Neuronal stem cell (in vitro differentiated cells): ENCODE measurements around the gene TPK1.

Experiments
- DNase-seq: peaks from one replicate; pipeline ENCODE4 v3.0.0-alpha.2; 2013; ENCODE audit warnings: low spot score
- H2AFZ ChIP-seq: one replicate; pipeline ENCODE4 v1.6.1; 2013; ENCODE audit warnings: mild to moderate bottlenecking, low read length, inconsistent platforms
- H2AK5ac ChIP-seq: 2 replicates; pipeline ENCODE4 v1.6.1; 2013; ENCODE audit warnings: low read depth, mild to moderate bottlenecking, inconsistent platforms, low read length, moderate library complexity, mixed read lengths
- H2BK120ac ChIP-seq: 2 replicates; pipeline ENCODE4 v1.6.1; 2013; ENCODE audit warnings: low read depth, mild to moderate bottlenecking, inconsistent platforms, low read length, moderate library complexity, mixed read lengths
- H2BK12ac ChIP-seq: one replicate; pipeline ENCODE4 v1.6.1; 2013; ENCODE audit warnings: low read length, inconsistent platforms
- H2BK15ac ChIP-seq: 2 replicates; pipeline ENCODE4 v1.6.1; 2013; ENCODE audit warnings: mild to moderate bottlenecking, low read length, inconsistent platforms, mixed read lengths
- H2BK5ac ChIP-seq: one replicate; pipeline ENCODE4 v1.6.1; 2013; ENCODE audit warnings: inconsistent platforms, mild to moderate bottlenecking, low read length, moderate library complexity
- H3K14ac ChIP-seq: one replicate; pipeline ENCODE4 v1.6.1; 2013; ENCODE audit warnings: low read length, inconsistent platforms
- H3K18ac ChIP-seq: 2 replicates; pipeline ENCODE4 v1.6.1; 2013; ENCODE audit warnings: low read length, inconsistent platforms
- H3K23ac ChIP-seq: 2 replicates; pipeline ENCODE4 v1.6.1; 2013; ENCODE audit warnings: low read depth, mild to moderate bottlenecking, mixed read lengths, low read length, inconsistent platforms; ENCODE audit not compliant: poor library complexity
- H3K27ac ChIP-seq: replicated peaks from 3 replicates; pipeline ENCODE4 v1.5.1; 2013; ENCODE audit warnings: low read length, inconsistent platforms
- H3K27me3 ChIP-seq, 3 experiments: 2 replicates each; pipeline ENCODE4 v1.6.1; 2013; ENCODE audit warnings: low read length in 3 of 3, mild to moderate bottlenecking in 2 of 3, inconsistent platforms in 1 of 3, low read depth in 1 of 3, mixed read lengths in 1 of 3, moderate library complexity in 1 of 3; ENCODE audit not compliant: control insufficient read depth in 3 of 3, insufficient read depth in 3 of 3
- H3K36me3 ChIP-seq, 2 donors: replicated peaks in 1 of 2; 2 replicates each; pipeline ENCODE4 v1.6.1; 2013; ENCODE audit warnings: low read length in 2 of 2; ENCODE audit not compliant: control insufficient read depth in 2 of 2, insufficient read depth in 2 of 2
- H3K4ac ChIP-seq: 2 replicates; pipeline ENCODE4 v1.6.1; 2013; ENCODE audit warnings: inconsistent platforms, mild to moderate bottlenecking, low read length, moderate library complexity
- H3K4me1 ChIP-seq, 2 donors: 1 replicate in 1 of 2; 2 replicates in 1 of 2; pipeline ENCODE4 v1.6.1; 2013; ENCODE audit warnings: low read length in 2 of 2, low read depth in 1 of 2; ENCODE audit not compliant: control insufficient read depth in 2 of 2, insufficient read depth in 1 of 2
- H3K4me2 ChIP-seq: one replicate; pipeline ENCODE4 v1.6.1; 2013; ENCODE audit warnings: mild to moderate bottlenecking, low read length, inconsistent platforms; ENCODE audit not compliant: insufficient read depth, poor library complexity, severe bottlenecking
- H3K4me3 ChIP-seq, 2 donors: 2 replicates each; pipeline ENCODE4 v1.5.1; 2013; ENCODE audit warnings: low read length in 2 of 2, mild to moderate bottlenecking in 2 of 2, inconsistent platforms in 1 of 2, moderate library complexity in 1 of 2
- H3K79me1 ChIP-seq: one replicate; pipeline ENCODE4 v1.6.1; 2013; ENCODE audit warnings: low read depth, mild to moderate bottlenecking, inconsistent platforms, low read length, moderate library complexity
- H3K9ac ChIP-seq: one replicate; pipeline ENCODE4 v1.6.1; 2013; ENCODE audit warnings: mild to moderate bottlenecking, low read depth, low read length, inconsistent platforms; ENCODE audit not compliant: poor library complexity
- H3K9me3 ChIP-seq, 2 donors: replicated peaks in 1 of 2; 2 replicates each; pipeline versions ENCODE3 to v1.6.1; 2013; ENCODE audit warnings: low read length in 2 of 2, mild to moderate bottlenecking in 2 of 2, inconsistent platforms in 1 of 2, low read depth in 1 of 2, mixed read lengths in 1 of 2, moderate library complexity in 1 of 2; ENCODE audit not compliant: control insufficient read depth in 2 of 2, insufficient read depth in 1 of 2
- H4K8ac ChIP-seq: one replicate; pipeline ENCODE4 v1.6.1; 2013; ENCODE audit warnings: low read depth, mild to moderate bottlenecking, inconsistent platforms, low read length, moderate library complexity
- H4K91ac ChIP-seq: one replicate; pipeline ENCODE4 v1.6.1; 2013; ENCODE audit warnings: low read length, low read depth, mild to moderate bottlenecking, inconsistent platforms; ENCODE audit not compliant: poor library complexity
- WGBS, 2 donors: extraction: QIAGEN DNeasy Blood & Tissue Kit; methylation state at CpG; one replicate each; pipeline ENCODE4 v1.1.7; 2013; ENCODE audit warnings: missing lambda C conversion rate in 2 of 2, mixed read lengths in 1 of 2; ENCODE audit not compliant: insufficient read length in 2 of 2, insufficient replicate concordance in 1 of 2; ENCODE audit errors: extremely low coverage in 2 of 2; 5-methylcytosine and 5-hydroxymethylcytosine counted together

TPK1 gene

GRCh38 chr7:144777005-144777839, 58.6 kb downstream of the TPK1 start:
- Histone ChIP-seq H3K4me3 (no peak overlapping the region), H3K4me1 (no peaks in the 10 kb centered on the region), H3K9ac (no peak overlapping the region), H3K79me1 (no peaks in the 10 kb centered on the region), H2BK15ac (no peak overlapping the region), H2BK120ac (no peak overlapping the region), H2AK5ac (no peak overlapping the region), H3K4ac (no peak overlapping the region), H2BK5ac (no peak overlapping the region), H3K36me3 (no peaks in the 10 kb centered on the region), H2BK12ac (no peak overlapping the region), H3K27ac (no peak overlapping the region), H3K27me3 (no peaks in the 10 kb centered on the region), H4K8ac (no peak overlapping the region), H3K23ac (no peak overlapping the region), H3K18ac (no peak overlapping the region), H2AFZ (no peak overlapping the region), H3K4me2 (no peak overlapping the region), H4K91ac (no peak overlapping the region), H3K9me3 (no peaks in the 10 kb centered on the region), H3K14ac (no peak overlapping the region)
- DNase-seq = no peak
- WGBS, 2 donors = no CpG with 5 or more reads among the region's 3 CpGs

- Histone ChIP-seq H3K9ac (no peak overlapping the region), H2AK5ac (no peak overlapping the region), H3K79me1 (no peaks in the 10 kb centered on the region), H4K91ac (no peak overlapping the region), H3K18ac (no peak overlapping the region), H3K27me3 (no peaks in the 10 kb centered on the region), H3K4me2 (no peak overlapping the region), H3K4ac (no peak overlapping the region), H2BK120ac (no peak overlapping the region), H3K14ac (no peak overlapping the region), H2BK12ac (no peak overlapping the region), H3K23ac (no peak overlapping the region), H3K4me3 (no peak overlapping the region), H4K8ac (no peak overlapping the region), H2BK15ac (no peak overlapping the region), H2BK5ac (no peak overlapping the region), H2AFZ (no peak overlapping the region), H3K9me3 (no peaks in the 10 kb centered on the region), H3K4me1 (no peaks in the 10 kb centered on the region), H3K27ac (no peak overlapping the region), H3K36me3 (no peaks in the 10 kb centered on the region)
- WGBS, 2 donors = no CpG with 5 or more reads among the region's 4 CpGs
- no peak for DNase-seq
Observed at GRCh38 chr7:144776447-144776846, 59.4 kb downstream of the TPK1 start.

GRCh38 chr7:144775749-144776148, 60.1 kb downstream of the TPK1 start:
- DNase-seq = no peak
- no CpG with 5 or more reads among the region's 2 CpGs for WGBS, 2 donors
- no peaks in the 10 kb centered on the region for H3K79me1 ChIP-seq
- no peak overlapping the region for H2BK15ac ChIP-seq
- H2AFZ ChIP-seq = no peak overlapping the region
- H3K4me2 ChIP-seq = no peak overlapping the region
- no peak overlapping the region for H3K27ac ChIP-seq
- no peak overlapping the region for H3K14ac ChIP-seq
- no peak overlapping the region for H2BK120ac ChIP-seq
- H3K27me3 ChIP-seq = no peaks in the 10 kb centered on the region
- no peaks in the 10 kb centered on the region for H3K4me1 ChIP-seq
- no peak overlapping the region for H3K4me3 ChIP-seq
- H3K4ac ChIP-seq = no peak overlapping the region
- H3K9me3 ChIP-seq = no peaks in the 10 kb centered on the region
- H3K36me3 ChIP-seq = no peaks in the 10 kb centered on the region
- no peak overlapping the region for H3K18ac ChIP-seq
- H4K8ac ChIP-seq = no peak overlapping the region
- no peak overlapping the region for H3K23ac ChIP-seq
- H2AK5ac ChIP-seq = no peak overlapping the region
- H2BK5ac ChIP-seq = no peak overlapping the region
- no peak overlapping the region for H3K9ac ChIP-seq
- H2BK12ac ChIP-seq = no peak overlapping the region
- H4K91ac ChIP-seq = no peak overlapping the region

- Histone ChIP-seq H3K27ac (no peak overlapping the region), H3K9me3 (no peaks in the 10 kb centered on the region), H2BK120ac (no peak overlapping the region), H2AFZ (no peak overlapping the region), H3K79me1 (no peaks in the 10 kb centered on the region), H3K23ac (no peak overlapping the region), H3K14ac (no peak overlapping the region), H2BK5ac (no peak overlapping the region), H4K8ac (no peak overlapping the region), H3K4ac (no peak overlapping the region), H3K9ac (no peak overlapping the region), H3K4me3 (no peak overlapping the region), H2BK12ac (no peak overlapping the region), H2BK15ac (no peak overlapping the region), H3K4me2 (no peak overlapping the region), H2AK5ac (no peak overlapping the region), H3K18ac (no peak overlapping the region), H3K4me1 (no peaks in the 10 kb centered on the region), H4K91ac (no peak overlapping the region), H3K27me3 (no peaks in the 10 kb centered on the region), H3K36me3 (no peaks in the 10 kb centered on the region)
- DNase-seq = no peak
- WGBS, 2 donors = no CpG with 5 or more reads among the region's 2 CpGs
Observed at GRCh38 chr7:144771927-144772326, 63.9 kb downstream of the TPK1 start.
